Measurements from ENCODE around the gene IL37.

The IL37 gene

GRCh38 chr2:112870841-112871835, 39.8 kb upstream of the IL37 start:
- no peaks in the 10 kb centered on the region for H3K36me3 ChIP-seq (ENCODE audit: insufficient read depth, low read length)
- H3K27ac ChIP-seq (ENCODE audit: low read depth, low read length, poor library complexity, severe bottlenecking), result no peak overlapping the region

DNA sequence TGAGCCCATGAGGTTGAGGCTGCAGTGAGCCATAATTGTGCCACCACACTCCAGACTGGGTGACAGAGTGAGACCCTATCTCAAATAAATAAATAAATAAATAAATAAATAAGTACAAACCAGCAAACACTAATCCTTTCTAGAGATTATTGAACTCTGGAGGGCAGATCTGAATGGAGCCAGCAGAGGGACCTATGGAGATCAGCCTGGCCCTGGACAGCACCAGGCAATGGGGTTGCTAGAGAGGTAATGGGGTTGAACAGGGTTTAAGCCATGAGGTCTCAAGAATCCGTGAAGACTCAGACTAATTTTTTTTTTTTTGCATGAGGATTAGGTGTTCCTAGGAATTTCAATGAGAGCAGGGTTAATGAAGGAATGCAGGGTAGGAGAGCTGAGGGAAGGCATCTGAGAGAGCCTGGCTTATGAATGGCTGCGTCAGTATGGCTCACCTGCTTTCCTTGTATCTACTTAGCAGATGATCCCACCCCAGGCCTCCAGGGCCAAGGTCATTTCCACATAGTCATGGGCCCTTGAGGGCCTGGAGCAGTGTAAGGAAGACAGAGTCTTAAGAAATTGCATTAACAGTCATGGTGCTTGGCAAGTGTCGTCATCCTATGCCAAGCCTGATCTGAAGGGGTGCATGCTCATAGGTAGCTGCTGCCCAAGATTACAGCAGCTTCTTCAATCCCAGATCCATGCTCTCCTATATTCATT, 34.6 kb upstream of the IL37 start:
- no peaks in the 10 kb centered on the region for H3K79me2 ChIP-seq (ENCODE audit: insufficient read depth, low read length)
- no peaks in the 10 kb centered on the region; the same call in 1 of the 2 replicates for H3K27me3 ChIP-seq (ENCODE audit: insufficient read depth, low read length)
- no peak overlapping the region for H3K9ac ChIP-seq (ENCODE audit: low read length)
- H3K9me3 ChIP-seq (ENCODE audit: low read length), result no peaks in the 10 kb centered on the region
- no peak overlapping the region for H3K4me2 ChIP-seq (ENCODE audit: low read length)
- H3F3A ChIP-seq (ENCODE audit: insufficient read depth, low read length), result no peaks in the 10 kb centered on the region
- no peaks in the 10 kb centered on the region for H4K20me1 ChIP-seq (ENCODE audit: insufficient read depth, low read length)
- H3K9me2 ChIP-seq (ENCODE audit: low read depth, low read length), result no peaks in the 10 kb centered on the region
- H3K4me3 ChIP-seq (ENCODE audit: low read depth, low read length, poor library complexity, severe bottlenecking), result no peak overlapping the region
- H2AFZ ChIP-seq (ENCODE audit: low read length), result no peak overlapping the region
- H3K36me3 ChIP-seq (ENCODE audit: insufficient read depth, low read length), result no peaks in the 10 kb centered on the region
- H3K27ac ChIP-seq (ENCODE audit: low read depth, low read length, poor library complexity, severe bottlenecking), result no peak overlapping the region
- no peaks in the 10 kb centered on the region for H3K4me1 ChIP-seq (ENCODE audit: insufficient read depth, low read length, severe bottlenecking)
- no peak for TF ChIP-seq EZH2 (IDR thresholded peaks at IDR 0.05; ENCODE audit: borderline replicate concordance, low read length)

More at GRCh38 chr2:112870841-112871835, 39.8 kb upstream of the IL37 start:
- Histone ChIP-seq H3K4me1 (ENCODE audit: insufficient read depth, low read length, severe bottlenecking) (no peaks in the 10 kb centered on the region), H2AFZ (ENCODE audit: low read length) (no peak overlapping the region), H3K79me2 (ENCODE audit: insufficient read depth, low read length) (no peaks in the 10 kb centered on the region), H3K4me2 (ENCODE audit: low read length) (no peak overlapping the region), H3K9me3 (ENCODE audit: low read length) (0 out of 2 replicates have a peak, but pooled peaks cover 2% of the 10 kb centered on the region), H3F3A (ENCODE audit: insufficient read depth, low read length) (no peaks in the 10 kb centered on the region), H3K9ac (ENCODE audit: low read length) (no peak overlapping the region), H3K4me3 (ENCODE audit: low read depth, low read length, poor library complexity, severe bottlenecking) (no peak overlapping the region), H4K20me1 (ENCODE audit: insufficient read depth, low read length) (no peaks in the 10 kb centered on the region), H3K27me3 (ENCODE audit: insufficient read depth, low read length) (peaks cover 3% of the 10 kb centered on the region; the same call in 1 of the 2 replicates), H3K9me2 (ENCODE audit: low read depth, low read length) (no peaks in the 10 kb centered on the region)
- no peak for TF ChIP-seq EZH2 (IDR thresholded peaks at IDR 0.05; ENCODE audit: borderline replicate concordance, low read length)
- TF ChIP-seq, protein P1, sequence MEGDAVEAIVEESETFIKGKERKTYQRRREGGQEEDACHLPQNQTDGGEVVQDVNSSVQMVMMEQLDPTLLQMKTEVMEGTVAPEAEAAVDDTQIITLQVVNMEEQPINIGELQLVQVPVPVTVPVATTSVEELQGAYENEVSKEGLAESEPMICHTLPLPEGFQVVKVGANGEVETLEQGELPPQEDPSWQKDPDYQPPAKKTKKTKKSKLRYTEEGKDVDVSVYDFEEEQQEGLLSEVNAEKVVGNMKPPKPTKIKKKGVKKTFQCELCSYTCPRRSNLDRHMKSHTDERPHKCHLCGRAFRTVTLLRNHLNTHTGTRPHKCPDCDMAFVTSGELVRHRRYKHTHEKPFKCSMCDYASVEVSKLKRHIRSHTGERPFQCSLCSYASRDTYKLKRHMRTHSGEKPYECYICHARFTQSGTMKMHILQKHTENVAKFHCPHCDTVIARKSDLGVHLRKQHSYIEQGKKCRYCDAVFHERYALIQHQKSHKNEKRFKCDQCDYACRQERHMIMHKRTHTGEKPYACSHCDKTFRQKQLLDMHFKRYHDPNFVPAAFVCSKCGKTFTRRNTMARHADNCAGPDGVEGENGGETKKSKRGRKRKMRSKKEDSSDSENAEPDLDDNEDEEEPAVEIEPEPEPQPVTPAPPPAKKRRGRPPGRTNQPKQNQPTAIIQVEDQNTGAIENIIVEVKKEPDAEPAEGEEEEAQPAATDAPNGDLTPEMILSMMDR (IDR thresholded peaks at IDR 0.05; ENCODE audit: low read length), result no peak

DNA sequence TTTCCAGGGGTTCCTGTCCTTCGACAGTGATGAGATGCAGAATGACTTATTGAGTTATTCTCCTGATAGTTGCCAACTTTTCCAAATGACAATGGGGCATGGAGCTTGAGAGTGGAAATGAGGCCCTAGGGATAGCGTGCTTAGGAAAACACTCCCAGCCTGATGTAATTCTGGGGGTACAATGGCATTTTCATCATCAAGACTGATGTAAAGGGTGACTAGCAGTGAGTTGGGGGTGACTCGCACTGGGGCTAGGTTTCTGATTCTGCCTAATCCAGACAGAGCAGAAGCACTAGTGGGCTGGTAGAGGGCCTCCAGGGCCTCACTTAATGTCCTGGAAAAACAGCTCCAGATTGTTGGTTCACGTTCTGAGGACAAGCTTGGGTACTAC, 34.0 kb upstream of the IL37 start:
- no peak overlapping the region for H3K4me3 ChIP-seq (ENCODE audit: low read depth, low read length, poor library complexity, severe bottlenecking)
- no peak overlapping the region for H3K9ac ChIP-seq (ENCODE audit: low read length)
- H3K9me2 ChIP-seq (ENCODE audit: low read depth, low read length), result no peaks in the 10 kb centered on the region
- no peaks in the 10 kb centered on the region for H3K79me2 ChIP-seq (ENCODE audit: insufficient read depth, low read length)
- no peak overlapping the region for H3K4me2 ChIP-seq (ENCODE audit: low read length)
- no peaks in the 10 kb centered on the region for H3K9me3 ChIP-seq (ENCODE audit: low read length)
- H2AFZ ChIP-seq (ENCODE audit: low read length), result no peak overlapping the region
- H3K27me3 ChIP-seq (ENCODE audit: insufficient read depth, low read length), result no peaks in the 10 kb centered on the region; the same call in 1 of the 2 replicates
- no peak overlapping the region for H3K27ac ChIP-seq (ENCODE audit: low read depth, low read length, poor library complexity, severe bottlenecking)
- H3K36me3 ChIP-seq (ENCODE audit: insufficient read depth, low read length), result no peaks in the 10 kb centered on the region
- no peak for TF ChIP-seq EZH2 (IDR thresholded peaks at IDR 0.05; ENCODE audit: borderline replicate concordance, low read length)
- TF ChIP-seq, protein P1 (IDR thresholded peaks at IDR 0.05; ENCODE audit: low read length), result no peak
- H3F3A ChIP-seq (ENCODE audit: insufficient read depth, low read length), result no peaks in the 10 kb centered on the region
- H4K20me1 ChIP-seq (ENCODE audit: insufficient read depth, low read length), result no peaks in the 10 kb centered on the region
- no peaks in the 10 kb centered on the region for H3K4me1 ChIP-seq (ENCODE audit: insufficient read depth, low read length, severe bottlenecking)

Data from OCI-LY1 (cell line).